Activated effector memory CD4-positive, alpha-beta T cell treated with Interleukin-2 at 50 U/mL for 16 hours (primary cell): Measurements from ENCODE around the gene PNPLA2.

Experiments
- DNase-seq: peaks from one replicate; pipeline ENCODE4 v3.0.0-alpha.2; 2020

The PNPLA2 gene

DNA sequence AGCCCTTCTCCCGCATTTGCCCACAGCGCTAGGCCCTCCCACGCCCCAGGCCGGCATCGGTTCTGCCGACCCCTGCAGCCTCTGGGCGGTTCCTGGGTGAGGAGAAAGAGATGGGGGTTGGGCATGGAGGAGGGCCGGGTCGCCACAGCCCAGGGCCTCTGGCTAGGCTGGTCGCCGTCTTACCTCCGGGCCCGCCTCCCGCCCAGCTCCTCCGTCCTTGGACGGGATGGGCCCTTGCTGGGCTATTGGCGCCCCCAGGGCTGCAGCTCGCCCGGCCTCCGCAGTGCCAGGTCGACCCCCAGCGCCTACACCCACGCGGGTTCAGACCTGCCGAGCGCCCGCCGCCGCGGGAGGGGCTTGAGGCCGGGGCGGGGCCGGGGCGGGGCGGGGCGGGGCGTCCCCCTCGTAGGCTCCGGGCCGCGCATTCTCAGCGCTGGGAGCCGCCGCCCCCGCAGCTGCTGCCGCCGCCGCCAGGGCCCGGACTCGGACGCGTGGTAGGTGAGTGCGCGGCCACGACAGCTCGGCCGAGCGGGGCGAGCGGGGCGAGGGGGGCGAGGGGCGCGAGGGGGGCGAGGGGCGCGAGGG lies 13.9 kb downstream of the PNPLA2 start, which contains the start of gene CD151:
Gene CD151, plus strand, starts transcription at position 424 of the 585 bp plus-strand sequence. CDS start 3,118 bp downstream, outside the sequence.
- DNase-seq, result no peak

DNA sequence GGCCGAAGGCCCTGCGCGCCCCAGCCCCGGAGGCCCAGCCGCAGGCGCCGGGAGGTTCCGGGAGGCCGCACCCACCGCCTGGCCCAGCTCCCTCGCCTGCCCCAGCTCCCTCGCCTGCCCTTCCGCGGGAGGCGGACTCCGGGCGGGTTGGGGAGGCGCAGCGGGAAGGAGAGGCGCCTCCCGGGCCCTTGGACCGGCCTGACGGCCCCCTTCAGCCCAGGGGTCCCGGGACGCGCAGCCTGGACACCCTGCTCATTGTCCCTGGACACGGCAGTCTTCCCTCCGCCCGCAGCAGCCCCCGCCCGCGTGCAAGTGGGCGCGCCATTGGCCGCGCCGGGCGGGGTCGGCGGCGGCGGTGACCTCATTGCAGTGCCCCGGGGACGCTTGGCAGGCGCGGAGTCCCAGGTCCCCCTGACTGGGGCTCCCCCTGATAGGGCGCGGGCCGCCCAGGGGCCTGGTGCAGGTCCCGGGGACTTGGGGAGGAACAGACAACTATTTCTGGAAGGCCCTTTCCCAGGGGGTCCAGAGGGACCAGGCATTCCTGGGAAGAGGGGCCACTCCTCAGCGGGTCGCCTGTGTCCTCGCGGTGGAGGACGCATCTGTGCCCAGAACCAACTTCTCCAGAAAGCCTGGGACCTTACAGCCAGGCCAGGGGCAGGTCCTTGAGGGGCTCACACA lies 14.5 kb downstream of the PNPLA2 start:
- DNase-seq, result no peak

DNA sequence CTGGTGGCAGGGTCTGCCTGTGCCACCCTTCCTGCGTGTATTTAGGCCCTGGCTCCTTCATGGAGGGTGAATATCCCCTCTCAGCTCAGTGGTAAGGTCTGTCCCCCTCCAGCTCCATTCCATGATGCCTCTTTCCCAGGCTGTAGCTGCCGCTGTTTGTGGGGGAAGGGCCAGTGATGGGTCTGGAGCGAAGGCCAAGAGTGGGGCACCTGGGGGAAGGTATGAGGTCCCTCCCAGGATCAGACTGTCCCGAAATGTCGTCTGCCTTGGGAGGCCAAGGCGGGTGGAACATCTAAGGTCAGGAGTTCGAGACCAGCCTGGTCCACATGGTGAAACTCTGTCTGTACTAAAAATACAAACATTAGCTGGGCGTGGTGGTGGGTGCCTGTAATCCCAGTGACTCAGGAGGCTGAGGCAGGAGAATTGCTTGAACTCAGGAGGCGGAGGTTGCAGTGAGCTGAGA lies 15.2 kb downstream of the PNPLA2 start:
- DNase-seq, result no peak

DNA sequence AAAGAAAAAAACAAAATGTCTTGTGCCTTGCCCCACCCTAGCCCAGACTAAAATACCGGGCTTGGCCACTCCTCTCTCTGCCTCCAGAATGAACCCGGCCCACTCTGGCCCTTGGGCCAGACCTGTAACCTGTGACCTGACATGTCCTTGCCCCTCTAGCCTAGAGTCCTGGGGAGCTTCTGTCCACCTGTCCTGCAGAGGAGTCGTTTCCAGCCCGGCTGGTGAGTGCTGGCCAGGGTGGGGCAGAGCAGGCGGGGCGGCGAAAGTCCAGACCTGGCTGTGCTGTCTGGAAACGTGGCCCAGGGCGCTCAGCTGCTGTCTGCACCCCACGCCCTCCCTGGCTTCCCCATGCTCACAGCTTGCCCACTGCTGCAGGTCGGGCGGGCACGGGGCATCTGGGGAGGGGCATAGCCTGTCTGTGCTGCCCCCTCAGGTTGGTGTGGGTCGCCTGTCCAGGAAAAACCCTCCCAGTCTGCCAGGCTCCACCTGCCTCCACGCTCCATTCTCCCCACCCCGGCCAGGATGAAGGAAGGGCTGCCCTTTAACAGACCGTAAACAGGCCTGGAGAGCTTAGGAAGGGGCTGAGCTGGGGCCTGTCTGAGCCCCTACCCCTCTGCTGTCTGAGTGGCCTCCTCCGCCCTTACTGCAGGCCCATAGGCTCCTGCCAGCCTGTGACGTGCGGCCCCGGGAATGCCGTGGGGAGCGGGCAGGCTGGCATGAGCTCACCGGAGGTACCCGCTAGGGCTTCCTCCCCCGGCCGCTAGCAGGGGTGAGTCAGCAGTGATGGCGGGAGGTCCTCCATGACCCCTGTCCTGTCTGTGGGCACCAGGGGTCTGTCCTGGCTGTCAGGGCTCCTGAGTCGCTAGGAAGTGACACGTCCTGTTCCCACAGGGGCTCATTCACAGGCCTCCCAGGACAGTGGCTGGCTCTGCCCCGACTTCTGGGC lies 15.9 kb downstream of the PNPLA2 start:
- no peak for DNase-seq

DNA sequence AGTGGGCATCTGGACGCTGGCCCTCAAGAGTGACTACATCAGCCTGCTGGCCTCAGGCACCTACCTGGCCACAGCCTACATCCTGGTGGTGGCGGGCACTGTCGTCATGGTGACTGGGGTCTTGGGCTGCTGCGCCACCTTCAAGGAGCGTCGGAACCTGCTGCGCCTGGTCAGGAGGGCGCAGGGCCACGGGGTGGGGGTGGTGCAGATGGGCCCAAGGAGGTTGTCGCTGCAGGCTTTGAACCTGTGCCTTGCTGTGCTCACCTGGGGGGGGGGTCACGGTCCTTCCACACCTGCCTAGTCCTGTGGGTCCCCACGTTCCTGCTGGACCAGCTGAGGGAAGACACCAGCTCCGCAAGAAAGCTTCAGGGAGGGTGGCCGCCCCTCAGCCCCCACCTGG lies 17.6 kb downstream of the PNPLA2 start:
- no peak for DNase-seq

DNA sequence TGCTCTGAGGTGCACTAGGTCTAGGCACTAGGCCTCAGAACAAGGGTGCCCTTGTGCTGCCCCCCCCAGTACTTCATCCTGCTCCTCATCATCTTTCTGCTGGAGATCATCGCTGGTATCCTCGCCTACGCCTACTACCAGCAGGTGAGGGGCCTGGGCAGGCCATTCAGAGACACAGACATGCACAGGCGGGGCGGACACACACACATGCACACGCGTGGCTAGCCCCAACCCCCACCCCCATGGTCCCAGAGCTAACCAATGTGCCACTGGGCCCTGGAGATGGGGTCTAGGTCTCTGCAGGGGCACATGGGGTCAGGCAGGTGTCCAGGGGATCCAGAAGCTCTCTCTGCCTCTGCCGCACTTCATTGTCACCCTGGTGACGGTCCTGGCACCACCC lies 18.0 kb downstream of the PNPLA2 start:
- DNase-seq, result no peak

DNA sequence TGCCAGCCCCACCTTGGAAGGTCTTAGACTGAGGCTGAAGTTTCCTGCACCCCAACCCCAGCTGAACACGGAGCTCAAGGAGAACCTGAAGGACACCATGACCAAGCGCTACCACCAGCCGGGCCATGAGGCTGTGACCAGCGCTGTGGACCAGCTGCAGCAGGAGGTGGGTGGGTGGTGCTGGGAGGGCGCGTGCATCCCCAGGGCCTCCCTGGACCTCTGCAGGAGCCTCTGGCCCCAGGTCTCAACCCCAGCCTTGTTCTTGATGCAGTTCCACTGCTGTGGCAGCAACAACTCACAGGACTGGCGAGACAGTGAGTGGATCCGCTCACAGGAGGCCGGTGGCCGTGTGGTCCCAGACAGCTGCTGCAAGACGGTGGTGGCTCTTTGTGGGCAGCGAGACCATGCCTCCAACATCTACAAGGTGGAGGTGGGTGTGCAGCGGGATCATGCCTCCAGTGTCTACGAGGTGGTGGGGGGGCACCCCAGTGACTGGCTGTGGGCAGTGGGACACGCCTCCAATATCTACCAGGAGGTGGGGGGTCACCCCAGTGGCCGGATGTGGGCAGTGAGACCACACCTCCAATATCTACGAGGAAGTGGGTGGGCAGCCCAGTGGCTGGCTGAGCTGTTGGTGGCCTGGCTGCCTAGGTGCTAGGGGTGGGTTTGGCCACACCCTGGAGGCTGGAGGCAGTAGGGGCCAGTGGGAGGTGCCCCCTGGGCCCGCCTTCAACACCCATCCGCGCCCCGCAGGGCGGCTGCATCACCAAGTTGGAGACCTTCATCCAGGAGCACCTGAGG lies 18.7 kb downstream of the PNPLA2 start:
- no peak for DNase-seq

DNA sequence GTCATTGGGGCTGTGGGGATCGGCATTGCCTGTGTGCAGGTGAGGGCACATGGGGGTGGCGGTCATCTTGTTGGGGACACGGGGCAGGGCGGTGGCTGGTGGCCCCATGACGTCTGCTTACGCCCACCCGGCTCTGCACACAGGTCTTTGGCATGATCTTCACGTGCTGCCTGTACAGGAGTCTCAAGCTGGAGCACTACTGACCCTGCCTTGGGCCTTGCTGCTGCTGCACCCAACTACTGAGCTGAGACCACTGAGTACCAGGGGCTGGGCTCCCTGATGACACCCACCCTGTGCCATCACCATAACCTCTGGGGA lies 19.2 kb downstream of the PNPLA2 start:
- no peak for DNase-seq

DNA sequence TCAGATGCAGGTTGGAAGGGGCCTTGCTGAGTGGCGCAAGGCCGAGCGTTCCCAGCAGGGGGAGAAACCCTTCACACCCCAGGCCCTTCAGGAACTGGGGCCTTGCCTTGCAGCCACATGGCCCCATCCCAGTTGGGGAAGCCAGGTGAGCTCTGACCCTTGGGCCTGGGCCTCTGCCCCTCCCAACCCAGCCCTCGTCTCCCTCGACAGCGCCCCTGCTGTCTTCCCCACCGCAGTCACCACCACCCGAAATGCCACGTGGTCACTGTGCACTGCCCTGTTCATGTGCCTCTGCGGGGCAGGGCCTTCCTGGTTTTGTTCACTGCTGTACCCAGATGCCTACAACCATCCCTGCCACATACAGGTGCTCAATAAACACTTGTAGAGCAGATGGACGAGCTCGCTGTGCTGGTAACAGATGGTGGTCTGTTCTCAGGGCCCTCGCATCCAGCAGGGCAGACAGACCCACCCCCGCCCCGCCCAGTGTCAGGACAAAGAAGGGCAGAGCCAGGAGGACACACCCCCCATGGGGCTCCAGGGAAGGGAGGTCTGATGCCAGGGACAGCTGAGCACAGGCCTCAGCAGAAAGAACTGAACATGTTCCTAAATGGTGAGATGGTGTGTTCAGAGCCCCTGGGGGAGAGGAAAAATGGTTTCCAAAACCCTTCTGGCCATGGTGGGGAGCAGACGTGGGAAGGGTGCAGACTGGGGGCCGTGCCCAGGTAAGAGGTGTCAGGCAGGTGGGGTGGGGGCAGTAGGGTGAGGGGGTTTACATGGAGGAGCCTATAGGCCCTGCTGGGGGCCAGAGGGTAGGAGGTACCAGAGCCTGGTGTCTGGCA lies 19.9 kb downstream of the PNPLA2 start:
- DNase-seq, result no peak

DNA sequence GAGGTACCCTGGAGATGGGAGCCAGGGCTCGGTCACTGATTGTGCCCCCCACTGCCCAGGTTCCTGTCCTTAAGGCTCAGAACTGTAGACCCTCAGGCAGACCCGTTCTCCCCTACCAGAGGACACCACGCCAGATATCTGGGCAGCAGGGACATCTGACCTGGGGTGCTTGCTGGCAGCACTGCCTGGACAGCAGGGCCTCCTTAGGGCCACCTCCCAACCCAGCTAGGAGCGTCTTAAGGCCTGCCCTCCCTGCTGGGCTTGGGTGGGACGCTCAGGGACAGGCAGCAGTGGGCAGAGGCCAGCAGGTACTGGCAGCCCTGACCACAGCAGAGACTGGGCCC lies 20.5 kb downstream of the PNPLA2 start:
- no peak for DNase-seq

DNA sequence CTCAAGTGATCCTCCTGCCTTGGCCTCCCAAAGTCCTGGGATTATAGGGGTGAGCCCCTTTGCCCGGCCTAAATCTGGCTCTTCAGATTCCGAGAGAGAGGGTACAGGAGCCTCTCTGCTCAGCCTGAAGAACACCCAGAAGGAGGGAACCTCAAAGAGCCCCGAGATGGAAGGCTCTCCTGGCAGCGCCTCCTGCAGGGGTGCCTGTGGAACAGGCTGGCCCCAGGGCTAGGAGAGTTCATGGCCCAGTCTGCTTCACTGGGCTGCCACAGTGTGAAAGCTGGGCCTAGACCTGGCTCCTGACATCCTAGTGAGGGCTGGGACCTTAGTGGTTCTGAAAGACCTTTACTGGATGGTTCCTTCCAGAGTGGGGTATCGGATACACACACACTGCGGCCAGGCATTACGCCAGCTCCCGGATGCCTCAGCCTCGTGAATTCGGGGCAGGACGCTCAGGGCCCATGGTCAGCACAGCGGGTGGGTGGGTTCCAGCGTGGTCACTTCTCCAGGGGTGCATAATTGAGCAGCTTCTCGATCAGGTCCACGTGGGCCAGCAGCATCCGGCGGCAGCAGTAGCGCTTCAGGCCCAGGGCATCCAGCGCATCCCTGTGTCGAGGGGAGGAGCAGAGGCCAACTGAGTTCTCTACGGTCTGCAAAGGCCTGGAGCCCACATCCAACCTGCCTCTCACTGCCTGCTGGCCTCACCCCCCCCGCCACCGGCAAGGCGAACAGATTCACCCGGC lies 21.3 kb downstream of the PNPLA2 start:
- no peak for DNase-seq

DNA sequence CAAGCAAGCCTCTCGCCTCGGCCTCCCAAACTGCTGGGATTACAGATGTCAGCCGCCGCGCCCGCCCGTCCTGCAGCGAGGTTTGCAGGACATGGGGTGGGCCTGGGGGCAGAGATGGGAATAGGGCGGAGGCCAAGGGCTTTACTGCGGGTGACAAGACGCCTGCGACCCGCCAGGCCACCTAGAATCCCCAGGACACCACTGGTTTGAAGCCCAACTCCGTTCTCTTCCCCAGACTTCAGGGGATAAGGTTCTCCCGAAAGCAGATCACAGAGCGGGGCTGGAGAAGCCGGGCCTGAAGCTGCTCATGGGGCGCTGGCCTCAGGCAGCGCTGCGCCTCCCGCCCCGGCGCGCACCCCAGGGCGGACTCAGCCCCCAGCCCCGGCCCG lies 23.3 kb downstream of the PNPLA2 start:
- DNase-seq, result no peak

DNA sequence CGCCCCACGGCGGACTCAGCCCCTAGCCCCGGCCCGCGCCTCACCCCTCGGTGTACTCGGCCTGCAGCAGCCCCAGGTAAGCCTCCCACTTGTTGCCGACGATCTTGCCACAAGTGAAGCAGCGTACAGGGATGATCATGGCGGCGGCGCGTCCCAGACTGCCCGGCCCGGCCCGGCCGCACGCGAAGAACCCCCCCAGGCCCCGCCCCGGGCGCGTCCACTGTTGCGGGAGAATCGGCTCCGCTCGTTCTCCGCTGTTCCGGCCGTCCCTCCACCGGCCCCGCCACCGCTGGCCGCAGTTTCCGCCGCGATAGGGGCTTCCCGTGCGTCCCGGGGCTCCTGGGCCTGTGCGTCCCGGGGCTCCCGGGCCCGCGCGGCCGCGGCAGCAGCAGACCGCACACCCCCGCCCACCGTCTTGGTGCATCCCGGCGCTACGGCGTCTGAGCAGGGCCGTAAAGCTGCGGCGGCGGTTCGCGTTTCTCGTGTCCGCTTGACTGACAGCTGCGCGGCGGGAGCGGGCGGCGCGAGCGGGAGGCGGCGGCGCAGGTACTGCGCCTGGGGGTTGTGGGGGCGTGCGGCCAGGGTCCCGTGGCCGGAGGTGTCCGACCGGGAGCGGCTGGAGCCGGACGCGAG lies 23.8 kb downstream of the PNPLA2 start, which contains the start of the genes POLR2L and TSPAN4:
Gene POLR2L, minus strand, starts transcription at position 160 of the 633 bp plus-strand sequence. Its CDS starts 21 bp downstream, at position 139.
Gene TSPAN4, plus strand, starts transcription at position 483 of the 633 bp plus-strand sequence. CDS start 7,453 bp downstream, outside the sequence.
- peak; percentile 83 for DNase-seq

DNA sequence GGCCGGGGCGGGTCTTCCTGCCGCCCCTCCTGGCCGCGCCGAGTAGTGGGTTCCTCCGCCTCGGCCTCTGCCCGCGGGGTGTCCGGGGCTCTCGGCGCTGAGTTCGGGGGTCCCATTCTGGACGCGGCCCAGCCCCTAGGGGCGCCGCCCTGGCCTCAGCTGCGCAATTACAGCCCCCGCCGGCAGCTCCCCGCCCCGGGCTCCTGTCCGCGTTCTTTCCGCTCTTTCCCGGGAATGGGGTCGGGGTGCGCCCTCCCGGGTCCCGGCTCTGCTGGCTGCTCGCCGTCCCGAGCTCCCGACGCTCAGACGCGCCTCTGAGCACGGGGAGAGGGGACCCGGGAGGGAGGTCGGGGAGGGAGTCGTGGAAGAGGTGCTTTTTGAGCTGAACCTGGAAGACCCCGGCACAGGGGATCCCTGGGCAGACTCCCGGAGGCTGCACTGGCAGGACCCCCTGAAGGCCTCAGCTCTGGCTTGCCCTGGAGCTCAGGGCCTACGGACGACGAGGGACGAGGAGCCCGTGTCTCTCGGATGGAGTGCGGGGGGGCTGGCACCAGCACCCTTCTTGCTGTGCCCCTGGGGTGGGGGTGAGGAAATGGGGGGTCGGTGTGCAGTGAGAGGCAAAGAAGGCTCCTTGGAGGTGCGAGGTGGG lies 24.5 kb downstream of the PNPLA2 start:
- DNase-seq, result no peak

DNA sequence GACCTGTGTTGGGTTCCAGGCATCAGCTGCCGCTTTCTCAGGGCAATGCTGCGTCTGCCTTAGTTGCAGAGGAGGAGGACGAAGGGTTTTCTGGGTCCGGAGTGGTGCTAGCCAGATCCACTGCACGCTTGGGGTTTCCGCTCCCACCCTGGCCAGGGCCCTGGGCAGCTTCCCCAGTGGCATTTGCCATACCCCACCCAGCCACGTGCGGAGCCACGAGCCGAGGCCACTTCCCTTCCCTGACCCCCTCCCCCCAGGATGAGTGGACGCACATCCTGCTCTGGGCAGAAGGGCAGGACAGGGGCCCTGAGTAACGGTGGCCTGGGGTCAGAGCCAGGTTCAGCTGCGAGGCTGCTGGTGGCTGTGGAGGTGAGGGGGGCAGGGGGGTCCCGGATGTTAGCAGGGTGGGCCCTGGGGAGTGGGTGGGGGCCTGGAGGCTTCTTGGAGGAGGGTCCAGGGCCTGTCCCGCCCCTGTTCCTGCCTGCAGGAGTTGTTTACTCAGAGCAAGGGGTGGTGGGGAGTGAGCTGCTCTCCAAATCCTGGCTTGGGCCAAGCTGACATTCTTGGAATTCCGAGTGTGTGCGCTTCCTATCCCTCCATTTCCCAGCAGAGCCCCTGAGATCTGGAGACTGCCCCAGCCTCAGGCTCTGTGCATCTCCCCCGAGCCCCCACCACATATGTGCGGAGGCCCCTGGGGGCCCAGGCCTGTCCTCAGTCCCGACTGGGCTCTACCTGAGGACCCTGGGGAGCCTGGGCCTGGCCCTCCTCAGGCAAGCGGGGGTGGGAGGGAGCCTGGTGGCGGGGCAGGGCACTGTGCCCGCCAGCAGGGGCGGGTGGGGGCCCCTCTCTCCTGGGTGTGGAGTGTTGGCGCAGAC lies 25.3 kb downstream of the PNPLA2 start:
- DNase-seq, result no peak

DNA sequence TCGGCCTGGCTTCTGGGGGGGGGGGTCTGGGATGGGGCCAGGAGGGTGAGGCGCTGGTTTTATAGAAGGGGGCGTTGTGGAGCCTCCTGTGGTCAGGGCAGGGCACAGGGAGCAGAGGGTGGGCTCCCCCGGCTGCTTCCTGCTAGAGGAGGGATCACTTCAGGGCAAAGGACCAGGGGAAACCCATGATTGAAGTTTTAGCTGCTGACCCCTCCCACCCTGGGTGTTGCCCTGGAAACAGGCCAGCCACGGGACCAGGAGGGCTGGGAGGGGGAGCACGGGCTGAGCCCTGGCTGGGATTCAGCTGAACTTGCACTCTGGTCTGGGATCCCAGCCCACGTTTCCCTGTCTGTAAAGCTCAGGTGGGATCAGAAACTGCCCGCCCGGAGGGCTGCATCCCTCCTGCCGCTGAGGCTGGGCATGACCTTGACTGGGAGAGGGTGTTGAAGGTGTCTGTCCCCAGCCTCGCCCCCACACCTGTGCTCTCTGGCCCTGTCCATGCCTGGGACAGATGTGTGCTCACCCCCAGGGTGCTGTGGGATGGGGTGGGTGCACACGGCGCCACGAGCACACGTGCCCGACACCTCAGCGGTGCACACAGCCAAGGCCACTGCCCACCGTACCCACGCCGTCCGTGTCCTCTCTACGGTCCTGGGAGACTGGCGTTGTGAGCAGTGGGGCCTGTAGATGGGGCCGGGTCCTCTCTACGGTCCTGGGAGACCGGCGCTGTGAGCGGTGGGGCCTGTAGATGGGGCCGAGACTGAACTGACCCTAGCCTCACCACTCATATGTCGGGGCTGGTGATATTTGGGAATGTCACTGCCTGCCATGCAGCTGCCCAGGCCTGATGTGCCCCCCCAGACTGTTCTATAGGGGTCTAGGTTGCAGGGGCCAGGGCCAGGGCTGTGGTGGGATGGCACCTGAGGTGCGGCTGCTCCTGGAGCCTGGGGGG lies 26.3 kb downstream of the PNPLA2 start:
- no peak for DNase-seq

DNA sequence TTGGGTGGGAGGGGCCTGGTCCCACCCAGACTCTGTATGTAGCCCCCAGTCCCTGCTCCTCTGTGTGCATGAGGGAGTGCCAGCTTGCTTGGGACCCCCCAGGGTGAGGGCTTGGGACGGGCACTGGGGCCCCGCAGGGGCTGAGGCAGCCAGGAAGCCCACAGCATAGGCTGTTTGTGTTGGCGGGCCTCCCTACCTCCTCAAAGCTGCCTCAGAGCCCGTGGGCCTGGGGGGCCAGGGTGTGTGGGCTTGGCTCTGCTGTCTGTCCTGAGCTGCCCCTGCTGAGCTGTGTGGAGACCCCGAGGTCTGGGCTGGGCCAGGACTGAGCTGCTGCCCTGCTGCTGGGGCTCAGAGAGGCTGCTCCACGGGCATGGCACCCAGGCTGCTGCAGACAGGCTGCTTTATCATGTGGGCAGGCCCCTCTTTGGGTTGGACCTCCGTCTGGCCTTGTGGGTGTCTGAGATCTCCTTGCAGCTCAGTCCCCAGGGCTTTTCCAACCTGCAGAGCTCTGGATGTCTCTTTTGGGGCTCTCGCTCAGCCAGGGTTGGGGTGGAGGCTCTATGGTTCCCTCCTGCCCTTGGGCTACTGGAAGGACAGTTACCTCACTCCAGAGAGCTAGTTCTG lies 27.3 kb downstream of the PNPLA2 start:
- no peak for DNase-seq
